ENCODE data around the gene TMBIM4. TPM values are rescaled to one million over a fixed set of nuclear protein-coding genes. Genes with fewer than 3 reads are reported as not detected.

TMBIM4 gene
- total and polyA plus RNA-seq, 2 of the 4 experiments (the other 2 are of a cell fraction): 38.7 to 59.3 TPM

DNA sequence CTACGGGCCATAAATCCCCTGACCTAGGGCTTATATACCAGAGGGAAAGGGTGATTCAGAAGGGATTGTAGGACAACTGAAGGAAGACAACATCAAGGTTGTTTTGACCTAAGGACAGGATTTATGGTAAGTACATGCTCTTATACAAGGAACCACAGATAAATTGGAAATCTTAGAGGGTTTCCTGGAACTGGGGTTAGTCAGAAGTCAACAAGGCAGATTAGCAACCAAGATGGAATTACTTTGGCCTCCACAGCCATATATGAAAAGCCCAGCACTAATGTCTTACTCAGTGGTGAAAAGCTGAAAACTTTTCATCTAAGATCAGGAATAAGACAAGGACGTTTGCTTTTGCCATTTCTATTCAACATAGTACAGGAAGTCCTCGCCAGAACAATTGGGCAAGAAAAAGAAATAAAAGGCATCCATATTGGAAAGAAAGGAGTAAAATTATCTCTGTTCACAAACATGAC lies 5.4 kb downstream of the TMBIM4 start:
- Histone ChIP-seq H3K4me3 (ENCODE audit: insufficient read depth, low read depth, low read length) (no peak overlapping the region), H2BK5ac (ENCODE audit: low read depth, low read length, poor library complexity, severe bottlenecking) (no peak overlapping the region), H2BK20ac (ENCODE audit: low read depth, low read length) (no peak overlapping the region), H4K91ac (ENCODE audit: insufficient read depth, low read depth, low read length) (no peak overlapping the region), H3K23ac (ENCODE audit: low read depth, low read length) (no peak overlapping the region), H3K27ac (ENCODE audit: insufficient read depth, low read length) (no peak overlapping the region), H3K18ac (ENCODE audit: low read depth, low read length) (no peak overlapping the region), H3K79me1 (ENCODE audit: low read depth in 1 of 2, low read length in 2 of 2) (peaks cover 43 to 56% of the 10 kb centered on the region in 2 experiments), H3K9ac (ENCODE audit: low read depth, low read length) (no peak overlapping the region), H3K9me1 (ENCODE audit: insufficient read depth, low read length) (no peaks in the 10 kb centered on the region), H3K14ac (replicated peaks; ENCODE audit: low read depth, low read length) (no peak overlapping the region), H2BK15ac (ENCODE audit: low read depth, low read length) (no peak overlapping the region), H3K4ac (ENCODE audit: low read depth, low read length) (no peak overlapping the region), H3K56ac (ENCODE audit: extremely low read depth, insufficient read depth, low read length) (no peak overlapping the region), H3K27me3 (ENCODE audit: control insufficient read depth, insufficient read depth, low read length) (no peaks in the 10 kb centered on the region), H4K20me1 (ENCODE audit: insufficient read depth, low read length) (peaks cover 3% of the 10 kb centered on the region; the same call in 1 of the 2 replicates), H2AFZ (replicated peaks; ENCODE audit: low read length, poor library complexity) (no peak overlapping the region), H2BK120ac (ENCODE audit: low read depth, low read length) (no peak overlapping the region), H4K5ac (ENCODE audit: low read depth, low read length) (no peak overlapping the region), H3K36me3 (ENCODE audit: control insufficient read depth, insufficient read depth, low read length) (peaks cover 2% of the 10 kb centered on the region), H2AK5ac (ENCODE audit: low read depth, low read length) (no peak overlapping the region), H3K4me2 (ENCODE audit: low read depth, low read length) (no peak overlapping the region), H4K8ac (ENCODE audit: low read depth in 2 of 2, low read length in 2 of 2) (no peak overlapping the region), H3K9me3 (ENCODE audit: control insufficient read depth, insufficient read depth, low read length) (peaks cover 2% of the 10 kb centered on the region; the same call in 1 of the 2 replicates), H2AK9ac (replicated peaks; ENCODE audit: low read depth, low read length, poor library complexity) (no peak overlapping the region), H3K4me1 (ENCODE audit: control insufficient read depth, insufficient read depth, low read length) (peaks cover 2% of the 10 kb centered on the region; the same call in 1 of the 2 replicates)
- intact Hi-C loops (cut with micrococcal nuclease): no loop called here
- dilution Hi-C loops (cut with HindIII; ENCODE audit: low sequenced_read_pairs, unreplicated experiment): no loop called here
- TF ChIP-seq NFE2L2 (IDR thresholded peaks at IDR 0.05; ENCODE audit: low read depth, low read length) (no peak), MAFK (IDR thresholded peaks at IDR 0.05; ENCODE audit: low read depth, low read length) (no peak), FOS (IDR thresholded peaks at IDR 0.05; ENCODE audit: low read depth, low read length) (no peak), CEBPB (IDR thresholded peaks at IDR 0.05; ENCODE audit: low read depth, low read length) (no peak), MAZ (IDR thresholded peaks at IDR 0.05; ENCODE audit: borderline replicate concordance, low read depth, low read length) (no peak)
- ATAC-seq (ENCODE audit: low read depth): no peak
- ChIA-PET POLR2A (ENCODE audit: unreplicated experiment) (no interaction called here), CTCF (no interaction called here)
- DNase-seq: peak; percentile 49
- in situ Hi-C loops (cut with MboI; ENCODE audit: low sequenced_read_pairs): loop anchor here (25.0 kb wide), 1 partner anchor 248 kb away; no protein-coding TSS in a partner anchor
- BruUV-seq (replicated peaks): no TSS peak
- WGBS, 2 experiments (ENCODE audit: extremely low coverage in 2 of 2, insufficient read length in 1 of 2): no CpG with 5 or more reads among the region's 3 CpGs

Measured in IMR-90 (cell line).